MM.1S (cell line): ENCODE data around the gene SEMA4D.

Experiments used
- DNase-seq: peaks from one replicate; pipeline ENCODE4 v3.0.0-alpha.2; 2015
- H2AFZ ChIP-seq: fragments of 300-600 bp; sonication (generic); 2 replicates; pipeline ENCODE4 v1.6.0; 2016; ENCODE audit warnings: antibody characterized with exemption, low read length
- H3F3A ChIP-seq: fragments of 300-600 bp; sonication (generic); 2 replicates; pipeline ENCODE4 v1.6.1; 2016; ENCODE audit warnings: mild to moderate bottlenecking, antibody characterized with exemption, low read length, moderate library complexity, mixed read lengths; ENCODE audit not compliant: insufficient read depth
- H3K27ac ChIP-seq: fragments of 300-600 bp; sonication (generic); 2 replicates; pipeline ENCODE4 v1.5.1; 2016; ENCODE audit warnings: mild to moderate bottlenecking, low read length
- H3K27me3 ChIP-seq: fragments of 300-600 bp; sonication (generic); replicated peaks from 2 replicates; pipeline ENCODE4 v1.6.0; 2016; ENCODE audit warnings: low read length; ENCODE audit not compliant: insufficient read depth
- H3K36me3 ChIP-seq: fragments of 300-600 bp; sonication (generic); replicated peaks from 2 replicates; pipeline ENCODE4 v1.6.1; 2016; ENCODE audit warnings: mild to moderate bottlenecking, low read length, mixed read lengths; ENCODE audit not compliant: insufficient read depth
- H3K4me1 ChIP-seq: fragments of 300-600 bp; sonication (generic); 2 replicates; pipeline ENCODE4 v1.6.1; 2016; ENCODE audit warnings: low read length, mixed read lengths
- H3K4me2 ChIP-seq: fragments of 300-600 bp; sonication (generic); 2 replicates; pipeline ENCODE4 v1.6.0; 2016; ENCODE audit warnings: low read depth, low read length
- H3K4me3 ChIP-seq: fragments of 300-600 bp; sonication (generic); 2 replicates; pipeline ENCODE4 v1.5.1; 2016; ENCODE audit warnings: low read length, mixed read lengths
- H3K79me2 ChIP-seq: fragments of 300-600 bp; sonication (generic); 2 replicates; pipeline ENCODE4 v1.6.1; 2016; ENCODE audit warnings: mixed run types, low read length, mixed read lengths
- H3K9ac ChIP-seq: fragments of 300-600 bp; sonication (generic); 2 replicates; pipeline ENCODE4 v1.6.1; 2016; ENCODE audit warnings: low read length, mixed read lengths
- H3K9me2 ChIP-seq: fragments of 300-600 bp; sonication (generic); replicated peaks from 2 replicates; pipeline ENCODE4 v1.6.1; 2016; ENCODE audit warnings: mild to moderate bottlenecking, low read length, mixed read lengths; ENCODE audit not compliant: insufficient read depth
- H3K9me3 ChIP-seq: fragments of 300-600 bp; sonication (generic); replicated peaks from 2 replicates; pipeline ENCODE4 v1.6.1; 2016; ENCODE audit warnings: mild to moderate bottlenecking, low read length, mixed read lengths; ENCODE audit not compliant: insufficient read depth
- H4K20me1 ChIP-seq: fragments of 300-600 bp; sonication (generic); 2 replicates; pipeline ENCODE4 v1.6.1; 2016; ENCODE audit warnings: mild to moderate bottlenecking, low read length, moderate library complexity, mixed read lengths; ENCODE audit not compliant: insufficient read depth
- EZH2 ChIP-seq: fragments of 300-600 bp; sonication (generic); optimal IDR thresholded peaks from 2 replicates; pipeline ENCODE3; 2017; ENCODE audit warnings: low read depth, mild to moderate bottlenecking, antibody characterized with exemption, low read length, mixed read lengths
- EZH2phosphoT487 ChIP-seq: fragments of 300-600 bp; sonication (generic); IDR thresholded peaks from 2 replicates; pipeline ENCODE4 v1.6.1; 2018; ENCODE audit warnings: antibody characterized with exemption, low read length
- TF ChIP-seq, protein P1 (sequence below): fragments of 300-600 bp; sonication (generic); IDR thresholded peaks from 2 replicates; pipeline ENCODE4 v1.5.1; 2016; ENCODE audit warnings: antibody characterized with exemption, low read length, mixed read lengths

Gene SEMA4D

DNA sequence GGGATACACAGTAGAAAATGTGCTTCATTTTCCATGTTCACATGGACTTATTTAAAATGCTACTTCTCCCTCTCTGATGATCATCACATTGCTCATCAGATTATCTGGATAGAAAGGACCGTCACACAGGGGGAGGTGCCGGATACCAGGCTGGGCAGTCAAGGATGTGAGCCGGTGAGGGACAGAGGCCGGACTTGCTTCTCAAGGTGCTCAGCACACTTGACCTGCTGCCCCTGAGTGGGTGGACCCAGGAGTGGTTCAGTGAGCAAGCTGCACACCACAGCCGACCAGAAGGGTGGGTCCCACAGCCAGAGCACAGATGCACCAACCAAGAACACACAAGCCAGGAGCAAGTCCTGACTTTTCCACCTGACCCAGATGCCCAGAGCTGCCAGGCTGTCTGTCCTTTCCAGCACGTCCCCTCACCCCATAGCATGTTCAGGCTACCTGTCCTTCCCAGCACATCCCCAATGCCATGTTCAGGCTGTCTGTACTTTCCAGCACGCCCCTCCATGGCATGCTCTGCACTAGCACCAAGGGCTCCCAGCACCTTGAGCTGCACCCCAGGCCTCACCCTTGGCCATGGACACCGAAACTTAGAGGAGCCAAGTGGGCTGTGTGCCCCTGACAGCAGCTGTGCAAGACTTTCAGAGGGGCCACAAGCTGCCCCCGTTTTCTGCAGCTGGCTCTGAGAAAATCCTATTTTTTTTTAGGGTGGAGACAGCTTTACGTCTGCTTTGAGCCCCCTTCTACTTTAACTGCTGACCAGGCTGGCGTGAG is 101.8 kb downstream of the SEMA4D start:
- TF ChIP-seq EZH2phosphoT487 (no peak), EZH2 (no peak)
- TF ChIP-seq, protein P1, sequence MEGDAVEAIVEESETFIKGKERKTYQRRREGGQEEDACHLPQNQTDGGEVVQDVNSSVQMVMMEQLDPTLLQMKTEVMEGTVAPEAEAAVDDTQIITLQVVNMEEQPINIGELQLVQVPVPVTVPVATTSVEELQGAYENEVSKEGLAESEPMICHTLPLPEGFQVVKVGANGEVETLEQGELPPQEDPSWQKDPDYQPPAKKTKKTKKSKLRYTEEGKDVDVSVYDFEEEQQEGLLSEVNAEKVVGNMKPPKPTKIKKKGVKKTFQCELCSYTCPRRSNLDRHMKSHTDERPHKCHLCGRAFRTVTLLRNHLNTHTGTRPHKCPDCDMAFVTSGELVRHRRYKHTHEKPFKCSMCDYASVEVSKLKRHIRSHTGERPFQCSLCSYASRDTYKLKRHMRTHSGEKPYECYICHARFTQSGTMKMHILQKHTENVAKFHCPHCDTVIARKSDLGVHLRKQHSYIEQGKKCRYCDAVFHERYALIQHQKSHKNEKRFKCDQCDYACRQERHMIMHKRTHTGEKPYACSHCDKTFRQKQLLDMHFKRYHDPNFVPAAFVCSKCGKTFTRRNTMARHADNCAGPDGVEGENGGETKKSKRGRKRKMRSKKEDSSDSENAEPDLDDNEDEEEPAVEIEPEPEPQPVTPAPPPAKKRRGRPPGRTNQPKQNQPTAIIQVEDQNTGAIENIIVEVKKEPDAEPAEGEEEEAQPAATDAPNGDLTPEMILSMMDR: no peak
- no peaks in the 10 kb centered on the region for H3K4me1 ChIP-seq
- no peaks in the 10 kb centered on the region for H3K9me3 ChIP-seq
- H3K4me3 ChIP-seq: no peak overlapping the region
- H3K4me2 ChIP-seq: no peak overlapping the region
- H3K79me2 ChIP-seq: peaks cover 60% of the 10 kb centered on the region
- no peak overlapping the region for H3K27ac ChIP-seq
- no peaks in the 10 kb centered on the region for H3K27me3 ChIP-seq
- peaks cover 10% of the 10 kb centered on the region; the same call in 1 of the 2 replicates for H3K36me3 ChIP-seq
- H3F3A ChIP-seq: no peaks in the 10 kb centered on the region; the same call in 1 of the 2 replicates
- H3K9me2 ChIP-seq: no peaks in the 10 kb centered on the region
- H2AFZ ChIP-seq: no peak overlapping the region
- no peaks in the 10 kb centered on the region for H4K20me1 ChIP-seq
- no peak overlapping the region for H3K9ac ChIP-seq
- DNase-seq: no peak

DNA sequence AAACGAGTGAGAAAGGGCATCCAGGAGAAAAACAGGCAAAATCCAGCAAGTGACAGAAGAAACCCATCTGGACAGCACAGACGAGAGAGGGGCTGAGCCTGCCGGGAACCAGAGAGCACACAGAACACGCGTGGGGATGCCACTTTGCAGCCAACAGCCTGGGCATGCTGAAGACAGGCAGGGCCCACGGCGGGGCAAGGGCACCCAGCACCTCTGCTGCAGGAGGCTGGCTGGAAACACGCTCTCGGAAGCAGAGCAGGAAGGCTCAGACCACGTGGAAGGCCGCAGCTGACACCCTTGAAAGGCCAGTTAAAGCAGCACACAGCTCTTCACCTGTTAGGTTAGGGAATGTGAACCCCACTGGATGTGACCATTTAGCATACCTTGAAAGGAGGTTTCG is 103.5 kb downstream of the SEMA4D start:
- Histone ChIP-seq H3K9me3 (no peaks in the 10 kb centered on the region), H3K36me3 (0 out of 2 replicates have a peak, but pooled peaks cover 10% of the 10 kb centered on the region), H3K27me3 (no peaks in the 10 kb centered on the region), H3K4me2 (no peak overlapping the region), H4K20me1 (no peaks in the 10 kb centered on the region), H3K4me1 (no peaks in the 10 kb centered on the region), H3K27ac (no peak overlapping the region), H3K4me3 (no peak overlapping the region), H3F3A (no peaks in the 10 kb centered on the region), H3K9ac (no peak overlapping the region), H2AFZ (no peak overlapping the region), H3K9me2 (no peaks in the 10 kb centered on the region), H3K79me2 (peaks cover 49% of the 10 kb centered on the region)
- TF ChIP-seq EZH2phosphoT487 (no peak), EZH2 (no peak)
- TF ChIP-seq, protein P1: no peak
- no peak for DNase-seq

DNA sequence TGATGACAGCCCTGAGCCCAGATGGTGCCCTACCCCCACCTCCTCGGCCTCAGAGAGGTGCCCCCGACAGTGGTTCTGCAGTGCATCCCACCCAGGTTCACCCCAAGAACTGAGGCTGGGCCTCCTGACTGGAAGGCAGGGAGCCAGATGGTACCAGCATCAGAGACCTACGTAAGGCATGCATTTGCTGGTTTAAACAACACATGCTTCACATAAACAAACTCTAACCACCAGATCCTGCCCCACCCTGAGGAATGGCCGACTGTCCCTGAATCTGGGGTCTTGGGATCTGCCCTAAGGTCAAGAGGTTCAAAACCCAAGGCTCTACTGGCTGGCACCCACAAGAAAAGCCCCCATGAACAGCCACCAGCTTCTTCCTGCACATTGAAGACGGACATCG is 106.3 kb downstream of the SEMA4D start:
- H3K4me1 ChIP-seq: no peaks in the 10 kb centered on the region
- no peak overlapping the region for H2AFZ ChIP-seq
- H3K4me2 ChIP-seq: no peak overlapping the region
- peaks cover 33% of the 10 kb centered on the region for H3K79me2 ChIP-seq
- H3K36me3 ChIP-seq: peaks cover 13% of the 10 kb centered on the region; the same call in 1 of the 2 replicates
- H3K9me3 ChIP-seq: no peaks in the 10 kb centered on the region
- no peaks in the 10 kb centered on the region for H4K20me1 ChIP-seq
- H3K9ac ChIP-seq: no peak overlapping the region
- no peak for TF ChIP-seq EZH2
- TF ChIP-seq EZH2phosphoT487: no peak
- TF ChIP-seq, protein P1: no peak
- no peaks in the 10 kb centered on the region for H3K27me3 ChIP-seq
- no peaks in the 10 kb centered on the region for H3K9me2 ChIP-seq
- no peak overlapping the region for H3K27ac ChIP-seq
- H3K4me3 ChIP-seq: no peak overlapping the region
- no peak for DNase-seq
- no peaks in the 10 kb centered on the region for H3F3A ChIP-seq
